Suprapubic skin (tissue), 4 donors: Measurements from ENCODE around the gene DNASE2B. TPM values are rescaled to one million over a fixed set of nuclear protein-coding genes. Genes with fewer than 3 reads are reported as not detected.

Experiments
- DNase-seq, 2 donors: peaks; one replicate each; pipeline ENCODE4 v3.0.0-alpha.2; 2019; ENCODE audit warnings: low spot score in 2 of 2
- H3K27ac ChIP-seq: fragments of 200-600 bp; sonication (generic); one replicate; pipeline ENCODE4 v1.5.1; 2019
- H3K27me3 ChIP-seq: fragments of 200-600 bp; sonication (generic); one replicate; pipeline ENCODE4 v1.5.1; 2019
- H3K36me3 ChIP-seq: fragments of 200-600 bp; sonication (generic); one replicate; pipeline ENCODE4 v1.5.1; 2019
- H3K4me1 ChIP-seq: fragments of 200-600 bp; sonication (generic); one replicate; pipeline ENCODE4 v1.5.1; 2019
- H3K4me3 ChIP-seq: fragments of 200-600 bp; sonication (generic); one replicate; pipeline ENCODE4 v1.5.1; 2019; ENCODE audit warnings: mild to moderate bottlenecking
- H3K9me3 ChIP-seq: fragments of 200-600 bp; sonication (generic); one replicate; pipeline ENCODE4 v1.5.1; 2019
- EP300 ChIP-seq: sonication (generic); formaldehyde crosslinking; IDR thresholded peaks from one replicate; pipeline ENCODE4 v1.6.1; 2017; ENCODE audit warnings: antibody characterized with exemption
- POLR2A ChIP-seq, 2 donors: fragments of 450-650 bp; IDR thresholded peaks; one replicate each; pipeline ENCODE4 v1.6.1; 2017; ENCODE audit warnings: antibody characterized with exemption in 2 of 2, mild to moderate bottlenecking in 2 of 2, moderate library complexity in 2 of 2
- POLR2AphosphoS5 ChIP-seq, 3 donors: sonication (generic); formaldehyde crosslinking; IDR thresholded peaks; one replicate each; pipeline ENCODE4 v1.6.1; 2017; ENCODE audit warnings: antibody characterized with exemption in 3 of 3
- WGBS: methylation state at CpG from one replicate; pipeline ENCODE4 v1.1.5; 2018; 5-methylcytosine and 5-hydroxymethylcytosine counted together
- total RNA-seq, 4 donors: library from RNA; depleted of rRNA; stranded (reverse); fragments of >200 nt; gene quantifications; one replicate each; pipeline ENCODE4 v1.1.0, GENCODE V29; 2016
- TF ChIP-seq, protein P1 (sequence below), 2 donors: fragments of 200-600 bp in 1 of 2; fragments of 450-650 bp in 1 of 2; sonication (generic) in 1 of 2; IDR thresholded peaks; one replicate each; pipeline ENCODE4 v1.5.1; 2016 to 2019; ENCODE audit warnings: antibody characterized with exemption in 2 of 2, mild to moderate bottlenecking in 1 of 2, moderate library complexity in 1 of 2

The DNASE2B gene
- total RNA-seq, 4 donors from 2014 or later, result 1.2 TPM; not detected in 3

DNA sequence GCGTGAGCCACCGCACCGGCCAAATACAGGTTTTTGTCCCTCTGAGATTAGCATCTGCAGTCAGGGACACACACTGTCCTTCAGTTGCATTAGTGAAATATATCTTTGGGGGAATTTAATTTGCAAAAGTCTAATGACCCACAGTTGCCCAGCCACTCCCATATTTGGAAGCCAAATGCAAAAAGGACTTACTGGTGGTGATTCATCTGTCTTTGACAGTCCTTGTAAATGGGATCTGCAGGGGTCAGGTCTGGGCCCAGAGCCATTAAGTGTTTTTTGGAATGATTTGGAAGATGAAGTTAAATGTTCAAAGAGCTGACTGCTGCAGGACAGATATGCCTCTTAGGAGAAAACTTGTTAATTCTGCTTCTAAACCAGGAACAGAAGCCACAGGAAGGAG lies 44.6 kb upstream of the DNASE2B start:
- Histone ChIP-seq H3K27me3 (no peaks in the 10 kb centered on the region), H3K9me3 (no peaks in the 10 kb centered on the region), H3K4me3 (no peak overlapping the region), H3K4me1 (peaks cover 10% of the 10 kb centered on the region), H3K36me3 (no peaks in the 10 kb centered on the region), H3K27ac (no peak overlapping the region)
- no peak for DNase-seq
- 97% methylated on average over 3 of the region's 3 CpGs for WGBS
- no peak for TF ChIP-seq POLR2AphosphoS5 (IDR thresholded peaks at IDR 0.05)
- TF ChIP-seq, protein P1, sequence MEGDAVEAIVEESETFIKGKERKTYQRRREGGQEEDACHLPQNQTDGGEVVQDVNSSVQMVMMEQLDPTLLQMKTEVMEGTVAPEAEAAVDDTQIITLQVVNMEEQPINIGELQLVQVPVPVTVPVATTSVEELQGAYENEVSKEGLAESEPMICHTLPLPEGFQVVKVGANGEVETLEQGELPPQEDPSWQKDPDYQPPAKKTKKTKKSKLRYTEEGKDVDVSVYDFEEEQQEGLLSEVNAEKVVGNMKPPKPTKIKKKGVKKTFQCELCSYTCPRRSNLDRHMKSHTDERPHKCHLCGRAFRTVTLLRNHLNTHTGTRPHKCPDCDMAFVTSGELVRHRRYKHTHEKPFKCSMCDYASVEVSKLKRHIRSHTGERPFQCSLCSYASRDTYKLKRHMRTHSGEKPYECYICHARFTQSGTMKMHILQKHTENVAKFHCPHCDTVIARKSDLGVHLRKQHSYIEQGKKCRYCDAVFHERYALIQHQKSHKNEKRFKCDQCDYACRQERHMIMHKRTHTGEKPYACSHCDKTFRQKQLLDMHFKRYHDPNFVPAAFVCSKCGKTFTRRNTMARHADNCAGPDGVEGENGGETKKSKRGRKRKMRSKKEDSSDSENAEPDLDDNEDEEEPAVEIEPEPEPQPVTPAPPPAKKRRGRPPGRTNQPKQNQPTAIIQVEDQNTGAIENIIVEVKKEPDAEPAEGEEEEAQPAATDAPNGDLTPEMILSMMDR (IDR thresholded peaks at IDR 0.05), result no peak
- TF ChIP-seq POLR2A (IDR thresholded peaks at IDR 0.05), result no peak
- TF ChIP-seq EP300, result no peak

DNA sequence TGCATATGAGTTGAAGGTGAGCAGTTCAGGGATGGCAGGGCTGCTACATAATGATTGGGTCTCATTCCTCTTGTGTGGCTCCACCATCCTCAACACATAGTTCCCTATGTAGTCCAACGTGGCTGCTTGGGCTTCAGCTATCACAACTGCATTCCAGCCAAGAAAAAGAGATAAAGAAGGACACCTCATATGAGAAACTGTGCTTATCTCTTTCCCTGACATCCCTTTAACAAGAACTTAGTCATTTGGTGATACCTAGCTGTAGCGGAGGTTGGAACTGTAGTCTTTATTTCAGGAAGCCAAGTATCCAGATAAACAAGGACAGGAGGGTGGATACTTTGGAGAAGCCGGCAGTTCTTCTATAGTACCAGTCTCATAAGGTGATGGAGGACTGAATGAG lies 42.7 kb upstream of the DNASE2B start:
- no peak for DNase-seq
- no peak overlapping the region for H3K4me3 ChIP-seq
- H3K36me3 ChIP-seq, result no peaks in the 10 kb centered on the region
- H3K4me1 ChIP-seq, result peaks cover 10% of the 10 kb centered on the region
- H3K27me3 ChIP-seq, result no peaks in the 10 kb centered on the region
- TF ChIP-seq, protein P1 (IDR thresholded peaks at IDR 0.05), result no peak
- TF ChIP-seq POLR2AphosphoS5 (IDR thresholded peaks at IDR 0.05) (no peak), EP300 (no peak), POLR2A (IDR thresholded peaks at IDR 0.05) (no peak)
- no peak overlapping the region for H3K27ac ChIP-seq
- H3K9me3 ChIP-seq, result no peaks in the 10 kb centered on the region
- 91% methylated on average over 3 of the region's 3 CpGs for WGBS

DNA sequence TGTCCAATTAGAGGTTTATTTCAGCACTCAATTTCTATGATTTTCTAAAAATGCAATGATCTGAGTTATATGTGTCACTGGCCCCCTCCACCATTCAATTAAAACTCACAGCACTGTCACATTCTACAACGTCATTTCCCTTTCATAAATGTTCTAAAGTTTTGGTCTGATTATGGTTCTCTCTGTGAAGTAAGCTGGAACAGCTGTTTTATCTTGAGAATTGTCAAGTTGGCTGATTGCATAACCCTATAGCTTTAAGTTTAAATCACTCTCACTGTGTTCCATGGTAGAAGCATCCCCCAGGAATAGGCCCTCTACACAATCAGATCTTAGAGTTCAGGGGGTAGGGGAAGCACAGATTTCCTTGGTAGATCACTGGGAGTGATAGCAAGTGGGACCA lies 41.4 kb upstream of the DNASE2B start:
- Histone ChIP-seq H3K27ac (no peak overlapping the region), H3K4me3 (no peak overlapping the region), H3K27me3 (no peaks in the 10 kb centered on the region), H3K9me3 (no peaks in the 10 kb centered on the region), H3K4me1 (peaks cover 10% of the 10 kb centered on the region), H3K36me3 (no peaks in the 10 kb centered on the region)
- TF ChIP-seq POLR2AphosphoS5 (IDR thresholded peaks at IDR 0.05) (no peak), EP300 (no peak), POLR2A (IDR thresholded peaks at IDR 0.05) (no peak)
- TF ChIP-seq, protein P1 (IDR thresholded peaks at IDR 0.05), result no peak
- DNase-seq, result no peak
- 85% methylated on average over 1 of the region's 1 CpG for WGBS

- TF ChIP-seq POLR2A (IDR thresholded peaks at IDR 0.05) (no peak), POLR2AphosphoS5 (IDR thresholded peaks at IDR 0.05) (no peak), EP300 (no peak)
- TF ChIP-seq, protein P1 (IDR thresholded peaks at IDR 0.05), result no peak
- H3K27me3 ChIP-seq, result no peaks in the 10 kb centered on the region
- H3K27ac ChIP-seq, result no peak overlapping the region
- no peaks in the 10 kb centered on the region for H3K9me3 ChIP-seq
- 92% methylated on average over 4 of the region's 4 CpGs for WGBS
- H3K4me1 ChIP-seq, result peaks cover 12% of the 10 kb centered on the region
- H3K36me3 ChIP-seq, result no peaks in the 10 kb centered on the region
- DNase-seq, result no peak
- H3K4me3 ChIP-seq, result no peak overlapping the region
Measured at GRCh38 chr1:84358695-84359094, 39.6 kb upstream of the DNASE2B start.

- Histone ChIP-seq H3K36me3 (no peaks in the 10 kb centered on the region), H3K27me3 (no peaks in the 10 kb centered on the region), H3K4me3 (no peak overlapping the region), H3K4me1 (peaks cover 7% of the 10 kb centered on the region), H3K9me3 (no peaks in the 10 kb centered on the region), H3K27ac (no peak overlapping the region)
- 67% methylated on average over 1 of the region's 1 CpG for WGBS
- TF ChIP-seq, protein P1 (IDR thresholded peaks at IDR 0.05), result no peak
- no peak for TF ChIP-seq EP300
- no peak for TF ChIP-seq POLR2A (IDR thresholded peaks at IDR 0.05)
- TF ChIP-seq POLR2AphosphoS5 (IDR thresholded peaks at IDR 0.05), result no peak
- no peak for DNase-seq
Measured at GRCh38 chr1:84360316-84360715, 38.0 kb upstream of the DNASE2B start.
